Measurements from ENCODE around the gene SLCO1A2. TPM values are rescaled to one million over a fixed set of nuclear protein-coding genes. Genes with fewer than 3 reads are reported as not detected.

The SLCO1A2 gene
- total RNA-seq, 1 experiment from 2014 or later, result 10.3 TPM

GRCh38 chr12:21296348-21296747 lies 38.4 kb downstream of the SLCO1A2 start:
- Histone ChIP-seq H3K79me2 (ENCODE audit: insufficient read depth, low read length) (no peaks in the 10 kb centered on the region), H3T11ph (ENCODE audit: low read length) (no peak overlapping the region), H2BK5ac (ENCODE audit: insufficient read length, low read length) (no peak overlapping the region), H2AK5ac (ENCODE audit: insufficient read length, low read length) (no peak overlapping the region), H3K56ac (ENCODE audit: insufficient read length, low read depth, low read length) (no peak overlapping the region), H2BK15ac (ENCODE audit: low read depth, low read length) (no peak overlapping the region), H3K4ac (ENCODE audit: low read depth, low read length) (no peak overlapping the region), H2BK120ac (ENCODE audit: low read depth, low read length, poor library complexity, severe bottlenecking) (no peak overlapping the region), H3K23ac (ENCODE audit: insufficient read length, low read depth, low read length) (no peak overlapping the region), H3K4me1 (ENCODE audit: insufficient read depth, low read length) (no peaks in the 10 kb centered on the region), H3K4me2 (ENCODE audit: insufficient read depth, insufficient read length, low read length) (no peak overlapping the region), H4K91ac (ENCODE audit: insufficient read length, low read depth, low read length) (no peak overlapping the region), H4K5ac (ENCODE audit: insufficient read length, low read depth, low read length) (no peak overlapping the region), H3K14ac (ENCODE audit: insufficient read depth, low read length) (no peak overlapping the region), H2BK12ac (ENCODE audit: insufficient read length, low read depth, low read length) (no peak overlapping the region), H3K18ac (ENCODE audit: insufficient read length, low read depth, low read length) (no peak overlapping the region), H3K9me3 (ENCODE audit: control insufficient read depth, low read depth, low read length) (no peaks in the 10 kb centered on the region), H2BK20ac (ENCODE audit: low read depth, low read length, poor library complexity, severe bottlenecking) (no peak overlapping the region), H3K9ac (ENCODE audit: extremely low read depth, insufficient read length, low read length) (no peak overlapping the region), H4K20me1 (ENCODE audit: control insufficient read depth, insufficient read depth, insufficient read length) (no peaks in the 10 kb centered on the region), H2AFZ (ENCODE audit: low read length) (no peak overlapping the region), H4K8ac (replicated peaks; ENCODE audit: insufficient read length, low read depth, low read length) (no peak overlapping the region), H3K27ac (ENCODE audit: insufficient read length, low read depth, low read length) (no peak overlapping the region), H3K79me1 (ENCODE audit: insufficient read depth, low read depth, low read length, poor library complexity, severe bottlenecking) (no peaks in the 10 kb centered on the region), H3K27me3 (ENCODE audit: insufficient read depth, low read length) (no peaks in the 10 kb centered on the region), H3K23me2 (ENCODE audit: insufficient read length, low read depth, low read length, poor library complexity, severe bottlenecking) (no peaks in the 10 kb centered on the region)
- no peak for DNase-seq
- no peak overlapping the region for H3K4me3 Mint-ChIP-seq
- no peaks in the 10 kb centered on the region for H3K36me3 Mint-ChIP-seq (ENCODE audit: insufficient read depth in 1 of 3, low read depth in 3 of 3)
- WGBS (ENCODE audit: extremely low coverage, insufficient read length, low lambda C conversion rate), result no CpG with 5 or more reads among the region's 1 CpG
- no peaks in the 10 kb centered on the region for H3K27me3 Mint-ChIP-seq (ENCODE audit: low read depth)
- TF ChIP-seq CTCF (conservative IDR thresholded peaks at IDR 0.05), result no peak
- no peaks in the 10 kb centered on the region for H3K4me1 Mint-ChIP-seq
- no peaks in the 10 kb centered on the region for H3K9me3 Mint-ChIP-seq
- no peak overlapping the region for H3K27ac Mint-ChIP-seq

Measured in H9 (cell line).